GM21447 (cell line): ENCODE measurements around the gene DPP6.

Experiments used
- ATAC-seq: cut with Tn5 transposase; IDR thresholded peaks from one replicate; pipeline ENCODE4 v1.9.1; 2021; ENCODE audit not compliant: unreplicated experiment

Gene DPP6

DNA sequence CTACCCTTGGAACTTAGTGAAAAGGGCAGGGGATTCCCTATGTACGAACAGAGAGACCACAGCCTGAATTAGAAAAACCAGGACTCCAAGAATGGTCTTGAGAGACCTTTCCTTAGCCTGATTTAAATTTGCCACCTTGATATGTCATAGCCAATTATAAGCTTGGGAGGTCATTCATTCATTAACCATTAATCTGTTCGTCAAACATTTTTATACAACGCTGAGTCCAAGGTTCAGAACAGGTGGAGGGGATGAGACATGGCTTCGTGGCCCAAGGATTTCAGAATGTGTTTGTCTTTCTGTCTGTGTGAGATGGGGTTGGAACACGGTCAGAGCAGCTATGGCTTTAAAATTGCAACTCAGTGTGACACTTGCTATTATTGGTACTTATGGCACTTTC, 792.8 kb downstream of the DPP6 start:
- no peak for ATAC-seq

DNA sequence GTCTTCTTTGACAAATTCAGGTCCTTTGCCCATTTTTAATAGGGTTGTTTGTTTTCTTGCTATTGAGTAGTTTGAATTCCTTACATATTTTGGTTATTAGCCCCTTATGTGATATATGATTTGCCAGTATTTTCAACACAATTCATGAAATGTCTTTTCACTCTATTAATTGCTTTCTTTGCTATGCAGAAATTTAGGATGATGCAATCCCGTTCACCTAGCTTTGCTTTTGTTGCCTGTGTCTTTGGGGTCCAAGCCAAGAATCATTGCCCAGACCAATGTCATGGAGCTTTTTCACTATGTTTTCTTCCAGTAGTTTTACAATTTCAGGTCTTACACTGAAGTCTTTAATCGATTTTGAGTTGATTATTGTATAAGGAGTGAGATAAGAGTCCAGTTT, 796.3 kb downstream of the DPP6 start:
- no peak for ATAC-seq

DNA sequence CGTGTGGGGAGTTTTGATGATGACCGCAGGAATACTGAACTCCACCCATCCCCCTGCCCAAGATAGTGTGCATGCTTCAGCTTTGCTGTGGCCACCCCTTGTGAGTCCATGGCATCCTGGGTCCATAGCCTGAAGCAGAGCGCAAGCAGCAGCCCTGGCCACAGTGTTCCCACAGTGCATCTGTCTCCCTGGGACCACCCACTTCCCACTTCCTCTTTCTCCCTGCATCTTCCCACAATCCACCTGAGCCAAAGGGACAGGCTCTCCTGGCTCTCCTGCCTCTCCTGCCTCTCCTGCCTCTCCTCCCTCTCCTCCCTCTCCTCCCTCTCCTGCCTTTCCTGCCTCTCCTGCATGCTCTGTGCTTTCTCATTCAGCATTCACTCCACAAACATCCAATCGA, 800.0 kb downstream of the DPP6 start:
- ATAC-seq: no peak

DNA sequence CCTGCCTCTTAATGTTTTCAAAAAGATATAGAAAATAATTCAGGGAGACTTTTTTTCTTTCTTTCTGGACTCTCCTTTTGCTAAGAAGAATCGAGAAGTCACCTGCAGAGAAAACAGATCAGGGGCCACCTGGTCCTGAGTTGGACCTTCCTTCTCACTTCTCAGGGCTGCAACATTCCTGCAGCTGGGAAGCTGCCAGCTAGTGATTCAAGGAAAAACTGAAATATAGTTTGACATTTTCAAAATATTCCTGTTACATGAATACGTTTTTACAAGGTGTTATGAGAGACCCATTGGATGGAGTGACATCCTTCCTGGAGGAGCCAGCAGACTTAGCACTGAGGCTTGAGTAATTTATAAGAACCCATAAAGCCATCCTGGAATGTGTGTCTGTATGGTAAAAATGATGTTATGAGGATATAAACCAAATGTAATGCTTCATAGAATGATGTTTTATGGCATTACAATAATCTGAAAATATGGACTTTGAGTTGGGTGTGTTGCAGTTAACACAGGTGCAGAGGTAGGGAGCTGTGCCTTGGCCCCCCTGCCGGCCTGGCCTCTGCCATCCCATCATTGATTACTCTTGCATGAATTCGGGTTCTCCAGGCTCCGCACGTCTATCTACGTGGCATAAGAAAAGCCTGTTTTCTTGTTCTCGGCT, 801.0 kb downstream of the DPP6 start:
- no peak for ATAC-seq

DNA sequence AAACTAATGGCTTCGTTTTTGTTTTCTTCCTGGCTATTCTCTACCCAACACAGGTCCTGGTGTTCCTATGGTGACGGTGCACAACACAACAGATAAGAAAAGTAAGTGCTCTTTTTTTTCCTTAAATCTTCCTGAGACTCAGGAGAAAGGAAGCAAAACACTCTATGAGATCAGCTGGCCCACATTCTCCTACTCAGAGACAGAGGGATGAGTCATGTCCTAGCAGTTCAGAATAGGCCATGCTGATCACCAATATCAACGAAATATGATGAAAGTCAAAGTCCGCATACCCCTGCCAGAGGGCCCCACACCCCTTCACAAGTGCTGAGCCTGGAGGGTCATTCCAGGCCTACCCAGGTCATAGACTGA, 801.5 kb downstream of the DPP6 start:
- no peak for ATAC-seq

DNA sequence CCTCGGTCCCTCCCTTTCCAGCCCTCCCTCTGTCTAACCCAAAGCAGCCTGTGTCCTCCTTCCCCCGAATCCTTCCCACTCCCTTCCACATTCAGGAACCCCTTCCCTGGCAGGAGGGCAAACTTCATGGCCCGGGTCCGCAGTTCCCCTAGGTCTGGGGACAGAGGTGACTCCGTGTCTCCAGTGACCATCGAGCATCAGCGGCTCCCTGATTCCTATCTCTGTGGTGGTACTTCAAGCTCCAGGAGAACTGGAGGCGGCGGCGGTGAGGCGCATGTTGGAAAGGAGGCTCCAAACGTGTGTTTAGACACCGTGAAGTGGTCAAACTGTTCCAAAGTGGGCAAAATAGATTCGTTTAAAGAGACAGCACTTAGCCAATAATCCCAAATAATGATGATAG, 802.6 kb downstream of the DPP6 start:
- no peak for ATAC-seq

DNA sequence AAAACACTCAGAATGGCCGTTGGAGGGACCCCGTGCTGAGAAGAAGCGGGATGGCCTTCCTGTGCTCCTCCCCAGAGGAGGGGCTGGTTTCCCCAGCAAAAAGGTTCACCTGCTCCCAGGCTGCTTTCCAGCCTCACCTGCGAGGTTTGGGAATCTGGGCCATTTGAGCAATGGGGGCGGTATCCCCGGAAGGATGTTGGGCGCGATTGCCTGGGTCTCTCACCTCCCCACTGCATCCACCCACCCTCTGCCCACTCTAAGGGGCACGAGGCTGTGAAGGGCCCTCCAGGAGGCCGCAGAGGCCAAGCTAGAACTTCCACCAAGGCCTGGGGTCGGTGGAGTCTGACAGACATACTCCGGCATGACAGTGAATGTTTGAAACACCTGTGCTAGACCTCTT, 803.2 kb downstream of the DPP6 start:
- no peak for ATAC-seq

DNA sequence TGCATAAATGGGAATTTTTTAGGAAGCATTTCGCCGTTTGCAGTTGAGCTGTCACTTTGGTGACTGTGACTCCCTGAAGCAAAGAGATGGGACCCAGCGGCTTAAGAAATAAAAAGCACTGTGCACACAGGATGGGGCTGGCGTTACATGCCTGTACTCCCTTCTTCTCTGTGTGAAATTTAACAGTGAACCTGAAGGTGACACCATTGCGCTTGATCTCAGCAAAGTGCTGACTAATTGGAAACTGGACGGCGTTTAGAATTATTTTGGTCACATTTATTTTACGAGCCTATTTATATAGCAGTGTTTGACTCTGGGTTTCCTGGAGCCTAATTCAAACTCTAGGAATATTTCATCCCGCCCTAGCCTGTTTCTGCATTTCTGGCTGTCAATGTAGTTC, 804.5 kb downstream of the DPP6 start:
- no peak for ATAC-seq

DNA sequence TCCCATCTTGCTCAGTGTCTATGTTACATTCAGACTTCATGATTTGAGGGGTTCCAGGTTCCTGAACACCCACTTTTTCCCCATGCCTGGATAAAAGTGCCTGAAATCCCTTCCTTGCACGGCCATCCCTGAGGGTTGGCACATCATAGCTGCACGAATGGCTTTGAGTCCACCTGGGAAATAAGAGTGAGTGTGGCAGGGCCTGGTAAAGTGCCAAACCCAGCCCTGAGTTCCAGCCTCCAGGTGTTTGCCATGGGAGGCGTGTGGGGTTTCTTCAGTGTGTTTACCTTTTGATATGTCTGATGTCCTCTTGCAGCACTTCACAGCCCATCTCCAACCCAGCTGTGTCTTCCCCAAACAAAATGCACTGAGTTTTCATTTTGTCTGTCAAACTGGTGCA, 805.0 kb downstream of the DPP6 start:
- no peak for ATAC-seq

DNA sequence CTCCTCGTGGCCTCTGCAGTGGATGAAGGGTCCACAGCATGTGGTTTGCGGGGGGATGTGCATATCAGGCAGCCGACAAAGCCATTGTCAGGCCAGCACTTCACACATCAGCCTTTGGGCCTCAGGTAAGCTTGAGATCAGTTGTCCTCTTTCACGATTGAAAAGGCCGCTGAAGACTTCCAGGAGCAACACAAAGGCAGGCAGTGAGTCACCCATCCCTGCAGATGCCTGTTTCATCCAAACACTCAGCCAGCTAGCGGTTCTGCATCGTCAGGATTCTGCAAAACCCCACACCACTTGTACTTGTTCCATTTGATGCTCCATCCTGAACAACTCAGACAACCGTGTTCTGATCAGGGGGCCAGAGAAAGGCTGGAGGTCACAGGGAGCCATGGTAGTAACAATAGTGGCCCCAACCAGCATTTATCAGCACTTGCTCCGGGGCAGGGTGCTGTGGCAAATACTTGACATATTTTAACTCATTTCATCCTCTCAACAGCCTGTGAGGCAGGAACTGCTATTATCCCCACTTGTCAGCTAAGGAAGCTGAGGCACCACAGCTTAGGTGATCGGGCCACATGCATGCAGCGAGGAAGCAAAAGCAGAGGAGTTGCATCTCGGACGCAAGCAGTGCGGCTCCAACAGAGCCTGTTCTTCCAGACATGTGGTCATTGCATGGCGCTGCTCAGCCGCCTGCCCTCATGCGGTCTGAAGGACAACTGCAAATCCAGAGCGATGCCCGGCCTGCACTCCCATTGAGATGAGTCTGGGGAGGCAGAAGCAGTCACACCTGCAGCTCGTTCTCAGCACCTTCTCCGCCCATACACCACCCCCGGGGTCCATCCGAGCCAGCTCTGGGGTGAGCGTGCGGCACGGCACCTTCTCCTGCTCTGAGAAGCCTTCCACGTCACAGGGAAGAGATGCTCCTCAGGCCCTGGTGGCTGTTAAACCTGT, 805.8 kb downstream of the DPP6 start:
- ATAC-seq: no peak

DNA sequence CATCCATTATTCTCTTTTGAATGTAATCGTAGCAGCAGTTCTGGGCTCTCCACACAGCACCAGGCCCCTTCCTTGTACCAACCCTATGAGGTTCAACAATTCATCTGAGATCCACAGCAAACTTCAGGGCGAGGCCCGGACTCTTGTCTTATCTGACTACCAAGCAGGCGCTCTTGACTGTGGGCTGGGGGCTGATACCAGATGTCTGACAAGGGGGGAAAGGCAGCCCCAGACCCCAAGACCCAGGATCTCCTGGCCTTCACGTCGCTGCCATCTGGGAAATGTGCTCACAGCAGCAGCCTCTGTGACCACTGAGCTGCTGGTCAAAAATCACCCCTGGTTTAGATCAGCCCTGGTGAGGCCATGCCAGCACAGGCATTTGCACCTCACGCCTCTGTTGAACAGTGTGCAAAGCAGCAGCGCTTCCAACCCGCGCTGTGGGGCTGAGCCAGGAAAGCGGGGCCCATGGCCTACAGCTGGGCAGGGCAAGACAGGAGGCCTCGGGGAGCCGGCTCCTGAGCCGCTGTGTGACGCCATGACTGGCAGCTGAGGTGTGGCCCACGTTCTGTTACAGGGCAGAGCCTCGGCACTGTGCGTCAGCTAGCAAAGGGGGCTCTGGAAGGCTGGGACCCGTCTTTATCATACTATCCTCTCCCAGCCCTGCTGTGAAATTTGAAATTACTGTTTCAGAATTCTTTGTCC, 806.8 kb downstream of the DPP6 start:
- ATAC-seq: no peak

DNA sequence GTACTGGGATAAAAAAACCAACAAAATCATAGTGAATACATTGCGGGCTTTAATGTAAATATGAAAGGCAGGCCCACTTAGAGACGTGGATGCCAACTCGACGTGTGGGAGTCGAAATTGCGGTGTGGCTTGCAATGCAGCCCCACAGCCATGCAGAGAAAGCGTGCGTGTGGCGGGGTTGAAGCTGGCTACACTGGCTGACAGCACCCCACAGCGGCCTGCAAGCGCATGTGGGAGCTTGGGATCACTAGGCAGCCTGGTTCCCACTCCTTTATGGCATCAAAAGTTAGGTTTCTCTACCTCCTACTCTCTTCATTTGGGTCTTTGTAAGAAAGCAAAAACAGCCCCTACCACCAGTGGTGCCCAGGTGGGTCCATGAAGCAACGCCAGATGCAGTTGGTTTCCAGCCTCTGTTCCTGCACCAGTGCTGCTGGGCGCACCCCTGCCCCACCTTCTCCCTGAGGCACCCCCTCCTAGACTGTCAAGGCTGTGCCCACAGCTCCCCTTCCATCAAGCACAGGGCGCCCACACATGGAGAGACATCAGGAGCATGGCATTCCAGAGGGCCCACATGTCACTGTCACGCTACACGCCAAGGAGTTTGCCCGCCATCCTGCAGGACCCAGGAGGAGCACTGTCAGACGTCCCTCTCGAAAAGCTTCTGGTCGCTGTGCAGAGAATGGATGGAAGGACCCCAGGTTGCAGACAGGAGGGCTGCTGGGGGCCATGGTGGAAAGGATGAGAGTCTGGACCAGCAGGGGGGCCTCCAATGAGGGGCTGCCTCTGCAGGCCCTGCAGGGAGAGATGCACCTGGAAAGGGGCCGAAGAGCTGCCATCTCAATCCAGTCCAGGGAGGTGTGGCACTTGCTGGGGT, 807.8 kb downstream of the DPP6 start:
- no peak for ATAC-seq

DNA sequence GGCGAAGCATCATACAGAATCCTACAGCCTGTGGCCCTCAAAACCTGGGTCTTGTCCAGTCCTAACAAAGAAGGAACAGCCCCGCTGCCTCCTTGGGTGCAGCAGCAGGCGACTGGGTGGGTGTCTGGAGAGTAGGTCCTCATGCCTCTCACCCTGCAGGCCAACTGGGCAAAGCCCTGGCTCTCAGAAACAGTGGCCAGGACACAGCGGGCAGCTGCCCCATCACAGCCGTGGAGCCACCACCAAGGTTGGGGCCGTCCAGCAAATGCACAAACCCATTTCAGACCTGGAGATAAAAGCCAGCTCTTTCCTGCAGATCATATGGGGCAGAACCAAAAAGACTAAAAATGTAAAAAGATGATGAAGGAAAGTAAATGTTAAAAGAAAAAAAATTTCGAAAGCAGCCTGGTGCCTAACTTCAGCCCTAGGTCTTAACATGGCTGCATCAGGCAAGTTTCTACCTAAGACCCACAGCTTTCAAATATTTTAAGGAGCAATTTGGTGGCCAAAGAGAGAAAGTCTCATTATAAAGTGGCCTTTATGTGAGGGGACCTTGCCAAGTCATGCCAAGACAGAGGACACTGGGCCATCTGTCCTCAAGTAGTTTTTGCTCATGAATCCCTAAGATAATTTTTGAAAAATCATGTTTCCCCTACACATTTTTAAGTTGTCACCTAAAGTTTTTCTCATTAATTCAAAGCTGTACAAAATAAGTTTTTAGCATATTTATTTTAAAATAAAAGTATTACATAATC, 808.6 kb downstream of the DPP6 start:
- ATAC-seq: no peak

DNA sequence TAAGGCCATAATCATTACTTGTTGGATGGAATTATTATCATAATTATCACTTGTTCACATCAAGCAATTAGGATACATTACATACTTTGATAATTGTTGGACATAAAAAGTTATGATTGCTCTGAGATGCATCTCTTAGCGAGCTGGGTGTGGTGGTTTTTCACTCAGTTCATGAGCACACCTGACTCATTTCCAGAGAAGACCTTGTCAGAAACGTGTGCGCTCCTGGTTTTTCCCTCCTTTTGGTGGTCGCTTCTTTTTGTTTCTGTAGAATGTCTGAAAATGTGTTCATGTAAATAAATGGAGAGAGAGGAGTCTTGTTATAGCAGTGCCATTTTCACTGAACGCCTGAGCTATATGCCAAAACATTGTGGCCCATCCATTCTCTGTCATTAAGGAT, 809.4 kb downstream of the DPP6 start:
- ATAC-seq: no peak

DNA sequence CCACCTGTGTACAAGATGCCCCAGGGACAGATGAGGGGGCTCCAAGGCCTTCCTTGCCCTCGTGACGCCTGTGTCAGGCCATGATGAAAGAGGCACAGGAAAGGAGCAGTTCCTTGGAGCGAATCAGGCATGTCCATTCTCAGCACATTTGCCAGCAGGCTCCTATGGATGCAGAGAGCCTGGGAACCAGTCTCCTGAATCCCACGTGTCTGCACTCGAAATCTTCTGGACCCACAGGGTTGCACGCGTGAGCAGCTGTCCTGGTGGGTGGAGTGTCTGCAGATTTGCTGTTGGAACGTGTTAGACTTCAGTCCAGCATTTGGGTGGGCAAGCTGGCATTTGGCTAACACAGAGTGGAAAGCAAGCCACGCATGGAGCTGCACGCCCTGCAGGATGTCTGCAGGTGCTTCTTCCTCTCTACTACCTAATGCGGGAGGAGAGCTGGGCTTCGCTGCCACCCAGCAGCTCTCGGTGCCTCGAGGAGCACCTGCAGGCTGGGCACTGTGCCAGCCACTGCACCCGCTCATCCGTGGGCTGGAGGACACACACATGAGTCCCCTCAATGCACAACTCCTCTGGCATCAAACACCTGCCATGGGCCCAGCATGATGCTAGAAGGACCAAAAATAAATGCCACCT, 810.1 kb downstream of the DPP6 start:
- no peak for ATAC-seq

DNA sequence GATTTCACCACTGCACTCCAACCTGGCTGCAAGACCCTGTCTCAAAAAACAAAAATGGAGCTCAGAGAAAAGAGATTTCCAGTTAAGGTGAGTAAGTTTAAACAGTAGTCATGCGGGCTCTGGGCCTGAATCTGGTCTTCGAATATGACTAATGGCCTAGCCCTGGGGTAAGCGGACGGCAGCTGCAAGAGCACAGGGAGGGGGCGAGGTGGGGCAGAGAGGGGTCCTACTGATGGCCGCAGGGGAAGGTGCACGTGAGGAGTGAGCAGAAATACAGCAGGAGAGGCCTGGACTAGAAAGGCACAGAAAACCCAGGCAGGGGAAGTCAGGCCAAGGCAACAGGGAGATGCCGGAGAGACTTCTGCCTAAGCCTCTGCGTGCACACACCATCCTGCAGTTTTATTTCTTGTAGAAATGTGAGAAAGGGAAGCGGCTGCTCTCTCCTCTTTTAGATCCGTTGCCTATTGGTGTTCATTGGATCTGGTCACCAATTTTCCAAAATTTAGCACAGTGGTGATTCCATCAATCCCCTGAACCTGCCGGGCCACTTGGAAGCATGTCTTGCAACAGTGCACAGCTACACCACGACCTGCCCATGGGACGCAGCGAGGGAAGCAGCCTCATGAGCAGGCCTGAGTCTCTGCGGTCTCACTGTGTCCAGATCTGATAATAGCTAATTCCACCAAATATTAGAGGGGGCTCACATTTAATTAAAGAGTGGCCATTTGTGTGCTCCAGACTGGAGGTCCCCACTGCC, 811.7 kb downstream of the DPP6 start:
- no peak for ATAC-seq

DNA sequence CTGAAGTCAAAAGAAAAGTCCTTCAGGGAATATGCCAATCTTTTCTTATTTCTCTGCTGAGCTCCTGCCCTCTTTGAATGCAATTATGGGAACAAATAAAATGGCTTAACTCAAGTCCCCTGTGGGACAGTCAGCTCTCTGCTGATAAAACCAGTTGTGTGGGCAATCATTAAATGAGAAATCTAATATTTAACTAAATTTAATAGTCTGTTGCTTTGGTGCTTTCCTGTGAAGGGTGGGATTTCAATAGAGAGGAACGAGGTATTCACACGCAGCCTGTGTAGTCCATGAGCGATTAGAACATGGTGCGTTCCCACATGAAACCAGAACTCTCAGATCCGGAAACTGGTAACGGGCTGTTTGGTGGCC, 812.3 kb downstream of the DPP6 start:
- ATAC-seq: no peak

DNA sequence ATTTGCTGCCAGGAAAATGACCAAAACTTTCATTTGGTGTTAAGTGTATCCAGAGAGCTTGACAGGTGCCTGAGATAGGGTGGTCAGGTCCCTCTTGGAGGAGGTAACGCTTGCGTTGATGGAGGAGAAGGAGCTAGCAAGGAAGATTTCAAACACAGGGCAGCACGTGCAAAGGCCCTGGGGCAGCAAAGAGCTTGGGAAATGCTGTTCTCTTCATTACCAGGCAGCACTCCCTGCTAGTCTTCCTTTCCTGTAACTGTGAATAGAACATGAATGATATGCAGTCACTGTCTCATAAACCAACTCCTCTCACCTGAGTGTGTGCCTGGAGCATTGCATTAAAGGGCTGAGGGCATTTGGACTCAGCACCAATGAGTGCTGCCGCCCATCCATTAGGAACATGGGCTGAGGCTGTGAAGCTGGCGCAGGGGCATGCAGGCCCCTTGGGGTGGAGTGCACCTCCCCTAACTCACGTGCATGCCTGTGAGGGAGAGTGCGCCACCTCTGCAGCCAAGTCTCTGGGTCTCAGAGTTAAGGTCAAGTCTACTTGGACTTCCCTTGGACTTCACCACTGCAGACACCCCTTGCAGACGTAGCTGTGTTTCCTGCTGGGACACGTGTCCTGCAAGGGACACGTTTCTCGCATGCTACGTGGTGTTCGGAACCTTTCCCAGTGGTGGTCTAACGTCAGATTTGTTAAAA, 813.9 kb downstream of the DPP6 start:
- ATAC-seq: no peak

DNA sequence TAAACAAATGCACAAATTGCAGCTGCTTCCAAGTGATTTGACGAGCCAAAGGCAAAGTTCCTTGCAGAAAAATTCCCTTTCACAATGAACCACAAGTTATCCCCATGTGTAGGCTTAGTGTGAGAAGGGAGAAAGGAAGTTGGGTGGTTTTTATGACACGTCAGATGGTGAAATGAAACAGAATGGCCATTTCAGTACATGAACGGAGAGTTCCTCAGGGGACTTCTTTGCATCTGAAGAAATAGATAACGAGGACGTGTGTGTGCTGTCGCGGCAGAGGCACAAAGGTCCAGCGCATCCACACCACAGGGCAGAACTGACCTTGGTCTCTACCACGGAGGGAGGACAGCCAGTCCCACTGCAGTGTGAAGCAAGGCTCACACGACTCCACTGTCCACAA, 814.9 kb downstream of the DPP6 start:
- ATAC-seq: peak; percentile 52
